Trophoblast cell (in vitro differentiated cells and primary cell): ENCODE data around the gene CD101.

ENCODE experiments used
- DNase-seq, 2 donors: peaks; one replicate each; pipeline ENCODE4 v3.0.0-alpha.2; 2016
- H2AFZ ChIP-seq: 2 replicates; pipeline ENCODE4 v1.6.1; 2013; ENCODE audit warnings: low read length, moderate library complexity, mild to moderate bottlenecking; ENCODE audit not compliant: insufficient read depth, poor library complexity
- H2AK5ac ChIP-seq: 2 replicates; pipeline ENCODE4 v1.6.1; 2013; ENCODE audit warnings: mild to moderate bottlenecking, low read length
- H2BK120ac ChIP-seq: 2 replicates; pipeline ENCODE4 v1.6.1; 2013; ENCODE audit warnings: low read length, mild to moderate bottlenecking, moderate library complexity; ENCODE audit not compliant: insufficient read depth, poor library complexity
- H2BK12ac ChIP-seq: 2 replicates; pipeline ENCODE4 v1.6.1; 2013; ENCODE audit warnings: mild to moderate bottlenecking, low read length, moderate library complexity
- H2BK5ac ChIP-seq: 2 replicates; pipeline ENCODE4 v1.6.1; 2013; ENCODE audit warnings: low read length, low read depth, moderate library complexity, mild to moderate bottlenecking; ENCODE audit not compliant: poor library complexity
- H3K14ac ChIP-seq: 2 replicates; pipeline ENCODE4 v1.6.1; 2013; ENCODE audit warnings: mild to moderate bottlenecking, low read length
- H3K18ac ChIP-seq: 2 replicates; pipeline ENCODE4 v1.6.1; 2013; ENCODE audit warnings: mild to moderate bottlenecking, low read length
- H3K23ac ChIP-seq: 2 replicates; pipeline ENCODE4 v1.6.1; 2013; ENCODE audit warnings: low read length
- H3K27ac ChIP-seq: 2 replicates; pipeline ENCODE4 v1.5.1; 2013; ENCODE audit warnings: low read depth, mild to moderate bottlenecking, inconsistent platforms, low read length, moderate library complexity
- H3K27me3 ChIP-seq: 2 replicates; pipeline ENCODE4 v1.6.1; 2013; ENCODE audit warnings: inconsistent platforms, mild to moderate bottlenecking, low read length, moderate library complexity; ENCODE audit not compliant: insufficient read depth
- H3K36me3 ChIP-seq, 2 experiments: 1 replicate in 1 of 2; 2 replicates in 1 of 2; pipeline ENCODE4 v1.6.1; 2013; ENCODE audit warnings: low read length in 2 of 2, mild to moderate bottlenecking in 2 of 2, moderate library complexity in 1 of 2; ENCODE audit not compliant: insufficient read depth in 2 of 2, control insufficient read depth in 1 of 2
- H3K4ac ChIP-seq: 2 replicates; pipeline ENCODE4 v1.6.1; 2013; ENCODE audit warnings: low read depth, mild to moderate bottlenecking, low read length, moderate library complexity
- H3K4me1 ChIP-seq, 2 experiments: 1 replicate in 1 of 2; 2 replicates in 1 of 2; pipeline ENCODE4 v1.6.1; 2013; ENCODE audit warnings: low read length in 2 of 2, mild to moderate bottlenecking in 2 of 2, moderate library complexity in 1 of 2; ENCODE audit not compliant: insufficient read depth in 2 of 2, control insufficient read depth in 1 of 2
- H3K4me2 ChIP-seq: 2 replicates; pipeline ENCODE4 v1.6.1; 2013; ENCODE audit warnings: inconsistent platforms, mild to moderate bottlenecking, low read length, moderate library complexity
- H3K4me3 ChIP-seq: 2 replicates; pipeline ENCODE4 v1.5.1; 2013; ENCODE audit warnings: mild to moderate bottlenecking, low read depth, low read length, inconsistent platforms
- H3K79me1 ChIP-seq: one replicate; pipeline ENCODE4 v1.6.1; 2013; ENCODE audit warnings: low read length
- H3K79me2 ChIP-seq: 2 replicates; pipeline ENCODE4 v1.6.1; 2013; ENCODE audit warnings: low read length, mild to moderate bottlenecking; ENCODE audit not compliant: control insufficient read depth, insufficient read depth, poor library complexity
- H3K9ac ChIP-seq: 2 replicates; pipeline ENCODE4 v1.6.1; 2013; ENCODE audit warnings: mild to moderate bottlenecking, low read length
- H3K9me3 ChIP-seq: 2 replicates; pipeline ENCODE4 v1.6.1; 2013; ENCODE audit warnings: low read depth, mild to moderate bottlenecking, control low read depth, inconsistent platforms, low read length; ENCODE audit not compliant: insufficient read depth
- H4K12ac ChIP-seq: 2 replicates; pipeline ENCODE4 v1.6.1; 2013; ENCODE audit warnings: low read depth, mild to moderate bottlenecking, low read length, moderate library complexity
- H4K8ac ChIP-seq: 2 replicates; pipeline ENCODE4 v1.6.1; 2013; ENCODE audit warnings: low read depth, mild to moderate bottlenecking, low read length, moderate library complexity
- H4K91ac ChIP-seq: one replicate; pipeline ENCODE4 v1.6.1; 2013; ENCODE audit warnings: low read depth, mild to moderate bottlenecking, low read length, moderate library complexity
- WGBS: extraction: QIAGEN DNeasy Blood & Tissue Kit; methylation state at CpG from one replicate; pipeline ENCODE4 v1.1.7; 2013; ENCODE audit warnings: missing lambda C conversion rate; ENCODE audit not compliant: insufficient read length, insufficient coverage; ENCODE audit errors: extremely low coverage; 5-methylcytosine and 5-hydroxymethylcytosine counted together

The CD101 gene

DNA sequence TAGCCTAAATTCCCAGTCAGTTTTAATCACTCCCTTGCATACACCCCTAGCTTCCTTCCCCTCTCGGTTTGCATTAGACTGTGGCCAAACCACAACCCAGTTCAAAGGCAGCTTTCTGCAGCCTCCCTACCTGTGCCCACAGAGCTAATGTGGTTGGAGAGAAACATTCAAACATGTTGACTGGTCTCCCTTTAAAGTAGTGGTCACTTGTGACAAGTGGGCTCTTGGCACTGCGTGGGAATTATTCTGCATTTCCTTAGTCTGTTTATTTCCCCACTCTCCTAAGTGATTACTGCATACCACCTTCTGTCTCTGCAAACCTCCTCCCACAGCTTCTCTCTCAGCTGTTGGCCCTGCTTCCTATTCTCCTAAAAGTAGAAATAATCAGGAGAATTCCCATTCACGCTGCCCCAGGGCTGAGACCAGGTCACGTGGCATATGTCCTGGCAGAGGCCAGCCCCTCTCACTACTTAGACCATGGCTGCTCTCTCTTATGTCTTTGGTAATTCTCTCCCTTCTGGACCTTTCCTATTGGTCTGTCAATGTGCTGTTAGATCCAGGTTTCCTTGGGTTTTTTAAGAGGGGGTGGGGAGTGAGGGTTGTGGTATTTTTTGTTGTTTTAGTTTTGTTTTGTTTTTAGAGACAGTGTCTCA lies 38.4 kb upstream of the CD101 start:
- no peaks in the 10 kb centered on the region for H3K79me1 ChIP-seq
- peaks cover 2% of the 10 kb centered on the region for H3K9me3 ChIP-seq
- no peak overlapping the region for H3K23ac ChIP-seq
- H3K14ac ChIP-seq: no peak overlapping the region
- H3K4me1 ChIP-seq: peaks cover 0 to 1% of the 10 kb centered on the region in 2 experiments
- no peak overlapping the region for H2BK120ac ChIP-seq
- H3K27ac ChIP-seq: no peak overlapping the region
- no CpG with 5 or more reads among the region's 4 CpGs for WGBS
- H3K4me2 ChIP-seq: no peak overlapping the region
- H3K18ac ChIP-seq: no peak overlapping the region
- H4K12ac ChIP-seq: no peak overlapping the region
- H3K36me3 ChIP-seq: peaks cover 20 to 42% of the 10 kb centered on the region in 2 experiments
- H3K4me3 ChIP-seq: no peak overlapping the region
- H4K91ac ChIP-seq: no peak overlapping the region
- no peak for DNase-seq
- no peak overlapping the region for H4K8ac ChIP-seq
- no peak overlapping the region for H2AK5ac ChIP-seq
- H3K4ac ChIP-seq: no peak overlapping the region
- H3K27me3 ChIP-seq: no peaks in the 10 kb centered on the region
- H3K79me2 ChIP-seq: no peaks in the 10 kb centered on the region
- H2AFZ ChIP-seq: no peak overlapping the region
- no peak overlapping the region for H2BK5ac ChIP-seq
- no peak overlapping the region for H2BK12ac ChIP-seq
- H3K9ac ChIP-seq: no peak overlapping the region

- Histone ChIP-seq H3K23ac (no peak overlapping the region), H3K4me3 (no peak overlapping the region), H3K27ac (no peak overlapping the region), H2BK120ac (no peak overlapping the region), H4K12ac (no peak overlapping the region), H2BK5ac (no peak overlapping the region), H3K4me2 (no peak overlapping the region), H2AK5ac (no peak overlapping the region), H2BK12ac (no peak overlapping the region), H3K14ac (no peak overlapping the region), H3K79me2 (no peaks in the 10 kb centered on the region), H3K27me3 (no peaks in the 10 kb centered on the region), H4K8ac (no peak overlapping the region), H3K18ac (no peak overlapping the region), H3K4me1 (peaks cover 0 to under 1% of the 10 kb centered on the region in 2 experiments), H3K79me1 (no peaks in the 10 kb centered on the region), H3K4ac (no peak overlapping the region), H4K91ac (no peak overlapping the region), H3K9ac (no peak overlapping the region), H3K36me3 (peaks cover 12 to 27% of the 10 kb centered on the region in 2 experiments), H2AFZ (no peak overlapping the region), H3K9me3 (no peaks in the 10 kb centered on the region)
- no peak for DNase-seq
- WGBS: no CpG with 5 or more reads among the region's 11 CpGs
Measured at GRCh38 chr1:116966791-116967190, 34.8 kb upstream of the CD101 start.

DNA sequence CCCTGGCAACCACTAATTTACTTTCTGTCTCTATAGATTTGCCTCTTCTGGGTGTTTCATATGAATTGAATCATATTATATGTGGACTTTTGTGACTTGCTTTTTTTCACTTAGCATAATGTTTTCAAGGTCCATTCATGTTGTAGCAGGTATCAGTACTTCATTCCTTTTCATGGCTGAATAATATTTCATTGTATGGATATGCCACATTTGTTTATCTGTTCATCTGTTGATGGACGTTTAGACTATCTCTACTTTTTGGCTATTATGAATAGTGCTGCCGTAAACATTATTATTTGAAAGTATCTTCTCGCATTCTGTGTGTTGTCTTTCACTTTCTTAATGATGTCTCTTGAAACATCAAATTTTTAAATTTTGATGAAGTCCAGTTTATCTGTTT lies 32.8 kb upstream of the CD101 start:
- H3K27me3 ChIP-seq: no peaks in the 10 kb centered on the region
- no peak overlapping the region for H2AFZ ChIP-seq
- no peak overlapping the region for H4K8ac ChIP-seq
- H3K4ac ChIP-seq: no peak overlapping the region
- H3K23ac ChIP-seq: no peak overlapping the region
- H2BK5ac ChIP-seq: no peak overlapping the region
- DNase-seq: no peak
- no peak overlapping the region for H3K14ac ChIP-seq
- H3K79me1 ChIP-seq: no peaks in the 10 kb centered on the region
- no peak overlapping the region for H3K9ac ChIP-seq
- H2BK120ac ChIP-seq: no peak overlapping the region
- no peak overlapping the region for H3K18ac ChIP-seq
- H3K27ac ChIP-seq: no peak overlapping the region
- H3K4me2 ChIP-seq: no peak overlapping the region
- peaks cover 6 to 14% of the 10 kb centered on the region in 2 experiments for H3K36me3 ChIP-seq
- no peaks in the 10 kb centered on the region for H3K9me3 ChIP-seq
- no peak overlapping the region for H2BK12ac ChIP-seq
- no CpG with 5 or more reads among the region's 3 CpGs for WGBS
- no peak overlapping the region for H2AK5ac ChIP-seq
- H3K4me1 ChIP-seq: peaks cover 0 to 2% of the 10 kb centered on the region in 2 experiments
- H3K79me2 ChIP-seq: no peaks in the 10 kb centered on the region
- no peak overlapping the region for H4K91ac ChIP-seq
- H4K12ac ChIP-seq: no peak overlapping the region
- no peak overlapping the region for H3K4me3 ChIP-seq

- Histone ChIP-seq H3K4me3 (no peak overlapping the region), H3K79me1 (no peaks in the 10 kb centered on the region), H2BK120ac (no peak overlapping the region), H3K23ac (no peak overlapping the region), H3K36me3 (peaks cover 14 to 20% of the 10 kb centered on the region in 2 experiments), H3K27me3 (no peaks in the 10 kb centered on the region), H3K79me2 (no peaks in the 10 kb centered on the region), H3K27ac (no peak overlapping the region), H3K18ac (no peak overlapping the region), H4K12ac (no peak overlapping the region), H3K9ac (no peak overlapping the region), H2BK12ac (no peak overlapping the region), H2BK5ac (no peak overlapping the region), H3K4me2 (no peak overlapping the region), H4K8ac (no peak overlapping the region), H2AK5ac (no peak overlapping the region), H3K4ac (no peak overlapping the region), H3K14ac (no peak overlapping the region), H3K9me3 (peaks cover 8% of the 10 kb centered on the region), H2AFZ (no peak overlapping the region), H3K4me1 (peaks cover 0 to 2% of the 10 kb centered on the region in 2 experiments), H4K91ac (no peak overlapping the region)
- no CpG with 5 or more reads among the region's 4 CpGs for WGBS
- DNase-seq: no peak
Measured at GRCh38 chr1:116971258-116971860, 30.2 kb upstream of the CD101 start.
